ENCODE data around the gene TOB2.
"Not testable (repeated sequence)": the region's sequence is repeated elsewhere in the genome, so short reads cannot be mapped to it uniquely, and the experiment has no call there.

TOB2 gene

GRCh38 chr22:41458161-41458728 lies 11.6 kb upstream of the TOB2 start:
- Histone ChIP-seq H3K27ac (ENCODE audit: low read length) (no peak overlapping the region), H3K4me1 (ENCODE audit: control insufficient read depth, low read depth, low read length) (no peaks in the 10 kb centered on the region), H3K36me3 (ENCODE audit: control insufficient read depth, low read depth, low read length) (peaks cover 41% of the 10 kb centered on the region)

GRCh38 chr22:41448189-41448808 lies 1.7 kb upstream of the TOB2 start:
- Histone ChIP-seq H3K27me3 (ENCODE audit: control insufficient read depth, insufficient read depth, low read length) (no peaks in the 10 kb centered on the region), H3K9me3 (ENCODE audit: control insufficient read depth, low read depth, low read length) (no peaks in the 10 kb centered on the region), H3K36me3 (ENCODE audit: control insufficient read depth, low read depth, low read length) (no peaks in the 10 kb centered on the region), H3K9ac (ENCODE audit: low read length) (peak overlapping the region; percentile 99), H3K27ac (ENCODE audit: low read length) (peak overlapping the region; percentile 86), H3K4me3 (ENCODE audit: low read length) (peak overlapping the region; percentile 92), H3K4me1 (ENCODE audit: control insufficient read depth, low read depth, low read length) (no peaks in the 10 kb centered on the region)

More at GRCh38 chr22:41458161-41458728, 11.6 kb upstream of the TOB2 start:
- Histone ChIP-seq H3K9me3 (ENCODE audit: control insufficient read depth, low read depth, low read length) (no peaks in the 10 kb centered on the region), H3K27me3 (ENCODE audit: control insufficient read depth, insufficient read depth, low read length) (no peaks in the 10 kb centered on the region), H3K9ac (ENCODE audit: low read length) (no peak overlapping the region), H3K4me3 (ENCODE audit: low read length) (no peak overlapping the region)

GRCh38 chr22:41447435-41448188 lies 1.0 kb upstream of the TOB2 start:
- no peaks in the 10 kb centered on the region for H3K27me3 ChIP-seq (ENCODE audit: control insufficient read depth, insufficient read depth, low read length)
- H3K4me1 ChIP-seq (ENCODE audit: control insufficient read depth, low read depth, low read length), result no peaks in the 10 kb centered on the region
- peaks cover 6% of the 10 kb centered on the region for H3K36me3 ChIP-seq (ENCODE audit: control insufficient read depth, low read depth, low read length)
- peak overlapping the region; percentile 92 for H3K4me3 ChIP-seq (ENCODE audit: low read length)
- peak overlapping the region; percentile 99 for H3K9ac ChIP-seq (ENCODE audit: low read length)
- H3K9me3 ChIP-seq (ENCODE audit: control insufficient read depth, low read depth, low read length), result no peaks in the 10 kb centered on the region
- H3K27ac ChIP-seq (ENCODE audit: low read length), result peak overlapping the region; percentile 86

DNA sequence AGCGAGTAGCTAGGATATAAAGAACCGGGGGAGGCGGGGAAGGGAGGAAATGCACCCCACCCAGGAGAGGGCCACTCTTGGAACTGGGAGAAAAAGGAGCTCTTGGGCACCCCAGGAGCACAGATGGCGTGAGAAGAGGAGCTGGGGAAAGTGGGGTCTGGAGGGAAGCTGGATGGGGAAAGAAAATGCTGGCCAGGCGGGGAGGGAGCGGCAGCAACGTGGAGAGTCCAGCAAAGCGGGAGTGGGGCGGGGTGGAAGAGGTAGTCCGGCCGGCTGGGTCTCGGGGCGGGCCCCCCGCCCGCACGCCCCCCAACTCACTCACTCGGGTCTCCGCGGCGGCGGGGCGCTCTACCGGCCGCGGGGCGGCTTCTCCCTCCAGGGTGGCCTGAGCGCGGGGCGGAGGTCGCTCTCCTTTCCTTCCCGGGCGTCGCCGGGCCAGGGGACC lies 522 bp downstream of the TOB2 start:
- no peaks in the 10 kb centered on the region for H3K9me3 ChIP-seq (ENCODE audit: control insufficient read depth, low read depth, low read length)
- H3K27ac ChIP-seq (ENCODE audit: low read length), result peak overlapping the region; percentile 46
- H3K4me3 ChIP-seq (ENCODE audit: low read length), result peak overlapping the region; percentile 92
- H3K9ac ChIP-seq (ENCODE audit: low read length), result peak overlapping the region; percentile 99
- no peaks in the 10 kb centered on the region for H3K4me1 ChIP-seq (ENCODE audit: control insufficient read depth, low read depth, low read length)
- H3K27me3 ChIP-seq (ENCODE audit: control insufficient read depth, insufficient read depth, low read length), result no peaks in the 10 kb centered on the region
- H3K36me3 ChIP-seq (ENCODE audit: control insufficient read depth, low read depth, low read length), result peaks cover 6% of the 10 kb centered on the region

DNA sequence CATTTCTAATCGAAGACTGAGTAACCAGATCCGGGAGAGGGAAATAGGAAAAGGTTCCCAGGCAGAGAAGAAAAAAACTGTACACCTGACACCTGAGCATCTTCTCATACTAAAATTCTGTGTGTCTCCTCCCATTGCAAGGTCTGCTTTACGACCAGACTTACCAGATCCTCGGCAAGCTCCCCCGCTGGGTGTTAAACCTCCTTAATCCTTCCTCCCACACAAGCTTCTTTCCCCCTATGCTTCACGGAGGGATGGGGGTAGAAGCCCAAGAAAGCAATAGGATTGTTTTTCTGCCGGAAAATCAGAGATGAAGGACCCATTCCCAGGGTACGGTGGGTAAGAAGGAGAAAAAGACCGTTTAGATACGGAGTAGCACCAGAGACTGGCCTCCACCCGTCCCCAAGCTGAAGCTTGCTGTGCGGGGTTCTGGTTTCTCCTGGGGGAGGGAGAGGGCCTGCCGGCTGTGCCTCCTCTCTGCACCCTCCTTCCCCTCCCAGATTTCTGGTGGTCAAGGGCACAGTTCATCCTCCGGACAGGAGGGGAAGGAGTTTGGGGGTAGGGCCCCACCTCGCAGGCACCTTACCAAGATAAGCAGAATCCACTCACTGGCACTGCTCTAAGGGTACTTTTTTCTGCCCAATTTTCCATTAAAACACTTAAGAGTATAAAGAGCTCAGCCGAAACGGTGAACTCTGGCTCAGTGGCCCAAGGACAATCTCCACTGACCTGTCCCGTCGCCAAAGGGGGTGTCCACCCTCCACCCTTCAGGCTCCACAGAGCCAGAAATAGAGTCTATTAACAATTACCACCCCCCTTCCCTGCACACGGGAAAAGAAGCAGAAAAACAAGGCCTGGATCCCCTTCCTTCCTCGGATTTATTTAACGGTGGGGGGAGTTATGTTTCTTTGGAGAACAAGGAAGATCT lies 1.2 kb downstream of the TOB2 start:
- Histone ChIP-seq H3K27me3 (ENCODE audit: control insufficient read depth, insufficient read depth, low read length) (no peaks in the 10 kb centered on the region), H3K9me3 (ENCODE audit: control insufficient read depth, low read depth, low read length) (no peaks in the 10 kb centered on the region), H3K4me3 (ENCODE audit: low read length) (peak overlapping the region; percentile 92), H3K27ac (ENCODE audit: low read length) (peak overlapping the region; percentile 46), H3K9ac (ENCODE audit: low read length) (peak overlapping the region; percentile 99), H3K36me3 (ENCODE audit: control insufficient read depth, low read depth, low read length) (peaks cover 6% of the 10 kb centered on the region), H3K4me1 (ENCODE audit: control insufficient read depth, low read depth, low read length) (no peaks in the 10 kb centered on the region)

DNA sequence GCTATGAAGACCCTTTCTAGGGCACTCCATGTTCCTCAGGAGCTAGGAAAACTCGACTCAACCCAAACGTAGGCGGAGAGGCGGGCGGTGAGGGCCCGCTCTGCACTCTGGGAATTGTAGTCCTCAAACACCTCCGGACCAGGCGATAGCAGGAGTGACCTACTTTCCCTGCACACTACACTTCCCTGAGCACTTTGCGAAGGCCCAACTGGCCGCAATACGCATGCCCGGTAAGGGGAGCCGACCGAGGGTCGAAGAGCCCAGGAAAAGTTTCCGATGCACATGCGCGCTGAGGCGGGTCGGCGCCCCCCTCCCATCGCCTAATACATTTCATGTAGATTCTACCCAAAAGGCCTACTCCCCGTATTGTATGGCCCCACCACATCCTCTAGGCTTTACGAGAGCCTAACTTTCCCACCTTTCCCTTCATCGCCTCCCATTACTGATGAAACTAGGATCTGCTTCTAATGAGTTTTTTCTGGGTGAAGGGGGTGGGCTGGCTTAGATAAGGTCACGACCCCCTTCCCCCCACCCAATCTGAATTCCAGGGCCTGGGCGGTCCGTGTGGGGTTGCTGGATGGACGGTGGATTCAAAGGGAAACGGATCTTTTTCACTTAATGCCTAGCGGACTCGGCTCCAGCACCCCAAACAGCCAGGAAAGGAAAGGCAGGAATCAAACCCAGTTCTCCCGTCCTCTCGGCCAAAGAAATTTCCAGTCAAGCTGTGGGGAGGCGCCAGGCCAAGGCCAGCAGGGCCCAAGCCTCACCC lies 2.1 kb downstream of the TOB2 start:
- Histone ChIP-seq H3K27ac (ENCODE audit: low read length) (peak overlapping the region; percentile 18), H3K4me3 (ENCODE audit: low read length) (peak overlapping the region; percentile 92), H3K9me3 (ENCODE audit: control insufficient read depth, low read depth, low read length) (no peaks in the 10 kb centered on the region), H3K9ac (ENCODE audit: low read length) (peak overlapping the region; percentile 99), H3K36me3 (ENCODE audit: control insufficient read depth, low read depth, low read length) (peaks cover 6% of the 10 kb centered on the region), H3K4me1 (ENCODE audit: control insufficient read depth, low read depth, low read length) (no peaks in the 10 kb centered on the region), H3K27me3 (ENCODE audit: control insufficient read depth, insufficient read depth, low read length) (no peaks in the 10 kb centered on the region)

DNA sequence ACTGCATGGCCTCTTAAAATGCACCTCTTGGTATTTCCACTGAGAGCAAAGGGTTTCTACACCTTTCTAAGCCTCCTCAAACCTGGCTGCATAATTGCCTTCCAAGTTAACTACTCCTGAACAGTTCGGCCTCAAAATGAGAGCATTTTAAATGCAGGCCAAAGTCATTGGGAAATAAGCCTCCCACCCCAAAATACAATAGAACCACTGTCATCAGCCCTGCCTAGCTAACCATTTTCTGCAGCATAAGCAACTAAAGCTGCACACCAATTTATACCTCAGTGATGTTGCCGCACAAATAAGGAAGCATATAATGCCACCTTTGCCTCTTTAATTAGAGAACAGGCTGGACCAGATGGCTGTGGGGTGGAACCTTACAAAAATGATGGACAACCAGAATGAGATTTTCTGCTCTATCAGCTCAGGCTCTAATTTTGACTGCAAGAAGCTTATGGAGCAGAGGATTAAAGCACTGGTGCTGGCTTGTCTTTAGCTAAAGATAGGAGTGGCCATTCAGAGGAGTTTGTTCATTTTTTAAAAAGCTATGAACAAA lies 4.3 kb downstream of the TOB2 start:
- Histone ChIP-seq H3K9me3 (ENCODE audit: control insufficient read depth, low read depth, low read length) (no peaks in the 10 kb centered on the region), H3K27me3 (ENCODE audit: control insufficient read depth, insufficient read depth, low read length) (no peaks in the 10 kb centered on the region), H3K36me3 (ENCODE audit: control insufficient read depth, low read depth, low read length) (peaks cover 18% of the 10 kb centered on the region), H3K27ac (ENCODE audit: low read length) (no peak overlapping the region), H3K9ac (ENCODE audit: low read length) (no peak overlapping the region), H3K4me1 (ENCODE audit: control insufficient read depth, low read depth, low read length) (no peaks in the 10 kb centered on the region), H3K4me3 (ENCODE audit: low read length) (no peak overlapping the region)

DNA sequence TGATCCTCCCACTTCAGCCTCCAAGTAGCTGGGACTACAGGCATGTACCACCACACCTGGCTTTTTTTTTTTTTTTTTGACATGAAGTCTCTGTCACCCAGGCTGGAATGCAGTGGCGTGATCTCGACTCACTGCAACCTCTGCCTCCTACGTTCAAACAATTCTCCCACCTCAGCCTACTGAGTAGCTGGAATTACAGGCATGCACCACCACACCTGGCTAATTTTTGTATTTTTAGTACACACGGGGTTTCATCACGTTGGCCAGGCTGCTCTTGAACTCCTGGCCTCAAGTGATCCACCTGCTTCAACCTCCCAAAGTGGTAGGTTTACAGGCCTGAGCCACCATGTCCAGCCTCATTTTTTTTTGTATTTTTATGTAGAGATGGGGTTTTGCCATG lies 6.1 kb downstream of the TOB2 start:
- H3K9ac ChIP-seq (ENCODE audit: low read length); H3K9me3 ChIP-seq (ENCODE audit: control insufficient read depth, low read depth, low read length); H3K4me1 ChIP-seq (ENCODE audit: control insufficient read depth, low read depth, low read length); H3K27ac ChIP-seq (ENCODE audit: low read length); H3K4me3 ChIP-seq (ENCODE audit: low read length); H3K27me3 ChIP-seq (ENCODE audit: control insufficient read depth, insufficient read depth, low read length): not testable (repeated sequence)
- peaks cover 36% of the 10 kb centered on the region for H3K36me3 ChIP-seq (ENCODE audit: control insufficient read depth, low read depth, low read length)

GRCh38 chr22:41437198-41437597 lies 9.4 kb downstream of the TOB2 start:
- no peak overlapping the region for H3K27ac ChIP-seq (ENCODE audit: low read length)
- H3K4me3 ChIP-seq (ENCODE audit: low read length), result no peak overlapping the region
- no peaks in the 10 kb centered on the region for H3K27me3 ChIP-seq (ENCODE audit: control insufficient read depth, insufficient read depth, low read length)
- no peaks in the 10 kb centered on the region for H3K9me3 ChIP-seq (ENCODE audit: control insufficient read depth, low read depth, low read length)
- H3K9ac ChIP-seq (ENCODE audit: low read length), result no peak overlapping the region
- no peaks in the 10 kb centered on the region for H3K4me1 ChIP-seq (ENCODE audit: control insufficient read depth, low read depth, low read length)
- peaks cover 45% of the 10 kb centered on the region for H3K36me3 ChIP-seq (ENCODE audit: control insufficient read depth, low read depth, low read length)

DNA sequence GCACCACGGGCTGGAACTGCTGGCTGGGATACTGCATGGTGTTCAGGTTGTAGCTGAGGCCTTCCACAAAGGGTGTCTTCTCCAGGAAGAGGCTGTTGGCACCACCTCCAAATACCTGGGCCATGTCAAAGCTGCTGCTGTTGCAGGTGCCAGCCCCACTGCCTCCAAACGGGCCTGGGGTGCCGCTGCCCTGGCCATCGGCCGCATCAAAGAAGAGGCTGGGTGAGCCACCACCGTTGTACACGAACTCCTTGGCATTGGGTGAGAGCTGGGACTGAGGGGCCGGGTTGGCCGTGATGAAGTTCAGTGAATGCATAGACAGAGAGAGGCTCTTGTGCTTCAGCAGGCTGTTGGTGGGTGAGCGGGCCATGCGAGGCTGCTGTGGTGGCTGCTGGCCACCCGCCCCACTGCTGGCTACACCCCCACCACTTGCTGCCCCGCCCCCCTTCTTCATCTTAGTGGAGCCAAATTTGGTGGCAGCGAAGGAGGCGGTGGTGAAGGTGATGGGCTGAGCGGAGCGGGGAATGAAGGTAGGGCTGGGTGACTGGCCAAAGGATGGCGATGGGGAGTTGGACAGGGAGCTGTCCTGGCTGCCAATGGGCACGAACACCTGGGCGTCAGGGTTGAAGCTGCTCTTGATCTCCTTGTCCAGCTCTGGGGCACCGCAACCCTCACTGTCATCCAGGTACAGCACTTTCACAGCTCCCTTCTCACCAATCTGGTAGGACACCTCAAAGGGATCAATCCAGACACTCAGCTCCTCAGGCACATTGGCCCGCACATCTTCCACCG lies 10.1 kb downstream of the TOB2 start:
- H3K9me3 ChIP-seq (ENCODE audit: control insufficient read depth, low read depth, low read length), result no peaks in the 10 kb centered on the region
- no peaks in the 10 kb centered on the region for H3K4me1 ChIP-seq (ENCODE audit: control insufficient read depth, low read depth, low read length)
- no peak overlapping the region for H3K27ac ChIP-seq (ENCODE audit: low read length)
- peaks cover 45% of the 10 kb centered on the region for H3K36me3 ChIP-seq (ENCODE audit: control insufficient read depth, low read depth, low read length)
- H3K27me3 ChIP-seq (ENCODE audit: control insufficient read depth, insufficient read depth, low read length), result no peaks in the 10 kb centered on the region
- H3K4me3 ChIP-seq (ENCODE audit: low read length), result no peak overlapping the region
- H3K9ac ChIP-seq (ENCODE audit: low read length), result no peak overlapping the region
